GM12865 (cell line): ENCODE data around the gene ADCY2.

ENCODE experiments used
- DNase-seq: peaks from one replicate; pipeline ENCODE4 v3.0.0; 2010; ENCODE audit warnings: low read depth
- H3K4me3 ChIP-seq: 2 replicates; pipeline ENCODE4 v1.5.1; 2011; ENCODE audit warnings: mild to moderate bottlenecking, low read depth, low read length, control low read depth
- TF ChIP-seq, protein P1 (sequence below): IDR thresholded peaks from 2 replicates; pipeline ENCODE4 v1.5.1; 2011; ENCODE audit warnings: low read length, control low read depth, low read depth, inconsistent platforms; ENCODE audit not compliant: insufficient read depth; ENCODE audit errors: missing control alignments

The ADCY2 gene

DNA sequence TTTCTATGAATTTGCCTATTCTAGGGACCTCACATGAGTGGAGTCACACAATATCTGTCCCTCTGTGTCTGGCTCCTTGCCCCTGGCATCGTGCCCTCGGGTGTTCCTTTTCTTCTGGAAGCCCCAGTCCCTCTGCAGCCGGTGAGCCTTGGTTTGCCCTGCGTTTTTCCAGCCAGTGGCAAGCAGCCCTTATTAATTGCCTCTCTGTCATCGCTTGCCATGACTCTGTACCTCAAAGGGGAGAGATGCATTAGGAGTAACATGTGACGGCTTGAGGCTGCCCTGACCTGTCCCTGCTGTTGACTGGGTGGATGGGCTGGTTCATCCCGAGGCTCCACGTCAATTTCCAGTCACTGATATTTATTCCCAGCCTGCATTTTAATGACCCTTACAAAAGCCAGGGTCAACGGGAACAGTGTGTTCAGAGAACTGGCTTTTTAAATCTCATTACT lies 367.7 kb downstream of the ADCY2 start:
- DNase-seq, result no peak
- TF ChIP-seq, protein P1, sequence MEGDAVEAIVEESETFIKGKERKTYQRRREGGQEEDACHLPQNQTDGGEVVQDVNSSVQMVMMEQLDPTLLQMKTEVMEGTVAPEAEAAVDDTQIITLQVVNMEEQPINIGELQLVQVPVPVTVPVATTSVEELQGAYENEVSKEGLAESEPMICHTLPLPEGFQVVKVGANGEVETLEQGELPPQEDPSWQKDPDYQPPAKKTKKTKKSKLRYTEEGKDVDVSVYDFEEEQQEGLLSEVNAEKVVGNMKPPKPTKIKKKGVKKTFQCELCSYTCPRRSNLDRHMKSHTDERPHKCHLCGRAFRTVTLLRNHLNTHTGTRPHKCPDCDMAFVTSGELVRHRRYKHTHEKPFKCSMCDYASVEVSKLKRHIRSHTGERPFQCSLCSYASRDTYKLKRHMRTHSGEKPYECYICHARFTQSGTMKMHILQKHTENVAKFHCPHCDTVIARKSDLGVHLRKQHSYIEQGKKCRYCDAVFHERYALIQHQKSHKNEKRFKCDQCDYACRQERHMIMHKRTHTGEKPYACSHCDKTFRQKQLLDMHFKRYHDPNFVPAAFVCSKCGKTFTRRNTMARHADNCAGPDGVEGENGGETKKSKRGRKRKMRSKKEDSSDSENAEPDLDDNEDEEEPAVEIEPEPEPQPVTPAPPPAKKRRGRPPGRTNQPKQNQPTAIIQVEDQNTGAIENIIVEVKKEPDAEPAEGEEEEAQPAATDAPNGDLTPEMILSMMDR, result no peak
- no peak overlapping the region for H3K4me3 ChIP-seq

DNA sequence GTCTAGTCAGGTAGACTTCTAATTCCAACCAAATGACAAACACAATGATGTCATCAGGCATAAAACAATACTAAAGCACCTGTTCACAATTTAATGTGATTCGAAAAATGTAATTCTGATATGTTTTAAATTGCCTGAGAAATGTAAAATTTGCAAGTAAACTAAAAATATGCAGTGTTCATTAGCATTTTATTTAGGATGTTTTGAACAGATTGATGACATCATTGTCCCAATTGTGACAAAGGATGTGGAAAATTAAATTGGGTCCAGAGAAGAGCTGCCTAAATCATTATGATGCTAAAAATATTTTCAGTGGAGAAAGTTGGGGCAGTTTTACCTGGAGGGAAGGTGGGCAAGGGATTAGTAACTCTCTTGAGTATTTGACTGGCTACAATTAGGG lies 368.5 kb downstream of the ADCY2 start:
- H3K4me3 ChIP-seq, result no peak overlapping the region
- no peak for DNase-seq
- TF ChIP-seq, protein P1, result no peak

DNA sequence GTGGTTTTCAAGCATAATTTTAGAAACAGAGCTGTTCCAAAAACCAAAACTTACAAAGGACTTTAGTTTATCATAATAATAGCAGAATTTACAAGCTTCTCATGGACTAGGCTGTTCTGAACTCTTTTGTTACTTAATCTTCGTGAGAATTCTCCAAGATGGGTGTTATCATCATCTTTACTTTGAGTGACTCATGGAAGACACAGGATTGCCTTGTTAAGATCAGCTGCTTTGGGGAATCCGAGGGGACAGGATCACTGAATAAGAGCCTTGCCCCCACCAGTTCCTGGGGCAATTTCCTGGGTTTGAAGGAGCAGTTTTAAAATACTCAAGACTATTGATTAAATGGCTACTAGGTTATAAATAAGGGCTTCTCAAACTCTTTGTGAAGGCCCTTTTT lies 374.5 kb downstream of the ADCY2 start:
- H3K4me3 ChIP-seq, result no peak overlapping the region
- DNase-seq, result no peak
- TF ChIP-seq, protein P1, result no peak

DNA sequence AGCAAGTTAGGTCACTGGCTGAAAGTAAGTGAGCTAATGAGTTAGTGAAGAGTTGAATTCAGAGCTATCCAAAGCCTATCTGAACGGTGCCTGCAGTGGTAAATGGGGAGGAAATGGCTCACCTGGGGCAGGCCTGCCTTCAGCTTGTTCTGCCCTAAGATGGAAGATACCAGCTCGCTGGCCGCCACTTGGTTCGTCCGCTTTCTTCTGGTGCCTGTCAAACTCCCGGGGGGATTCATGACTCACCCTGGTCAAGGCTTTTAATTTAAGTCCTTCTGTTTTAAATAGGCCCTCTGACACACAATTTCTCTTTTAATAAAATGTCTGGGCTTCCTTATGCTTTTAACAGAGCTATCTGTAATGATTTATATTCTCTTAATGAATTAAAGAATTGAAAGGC lies 376.2 kb downstream of the ADCY2 start:
- H3K4me3 ChIP-seq, result no peak overlapping the region
- TF ChIP-seq, protein P1, result no peak

DNA sequence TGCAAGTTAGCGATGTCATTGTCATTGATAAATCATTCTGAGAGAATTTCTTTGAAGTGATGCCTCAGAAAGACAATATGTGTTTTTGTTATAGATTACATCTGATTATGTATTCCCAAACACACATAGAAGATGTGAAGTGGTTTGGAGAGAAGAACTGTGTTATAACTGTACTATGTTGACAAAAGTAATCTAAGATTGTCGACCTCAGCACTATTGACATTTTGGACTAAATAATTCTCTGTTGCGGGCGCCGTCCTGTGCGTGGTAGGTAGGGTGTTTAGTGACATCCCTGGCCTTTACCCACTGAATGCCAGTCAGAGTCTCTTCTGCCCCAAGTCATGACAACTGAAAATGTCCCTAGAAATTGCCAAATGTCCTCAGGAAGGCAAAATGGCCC lies 377.2 kb downstream of the ADCY2 start:
- DNase-seq, result no peak
- no peak overlapping the region for H3K4me3 ChIP-seq
- TF ChIP-seq, protein P1, result no peak

More for the DNA sequence above, 376.2 kb downstream of the ADCY2 start:
- DNase-seq, result no peak

DNA sequence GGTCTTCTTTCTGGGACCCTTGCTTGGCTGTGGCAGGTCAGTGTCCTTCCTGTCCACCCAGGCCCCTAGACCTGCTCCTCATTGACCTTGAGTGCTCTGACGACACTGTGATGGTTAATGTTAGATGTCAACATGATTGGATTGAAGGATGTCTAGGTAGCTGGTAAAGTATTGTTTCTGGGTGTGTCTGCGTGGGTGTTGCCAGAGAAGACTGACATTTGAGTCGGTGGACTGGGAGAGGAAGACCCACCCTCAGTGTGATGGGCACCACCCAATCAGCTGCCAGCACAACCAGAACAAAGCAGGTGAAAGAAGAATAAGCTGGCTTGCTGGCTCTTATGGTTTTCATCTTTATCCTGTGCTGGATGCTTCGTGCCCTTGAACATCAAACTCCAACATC lies 380.5 kb downstream of the ADCY2 start:
- TF ChIP-seq, protein P1, result no peak
- no peak overlapping the region for H3K4me3 ChIP-seq
- DNase-seq, result no peak
